KG1 (cell line): Measurements from ENCODE around the gene GSTM1.
"Not testable (repeated sequence)": the region's sequence is repeated elsewhere in the genome, so short reads cannot be mapped to it uniquely, and the experiment has no call there.

Experiments
- DNase-seq: peaks from one replicate; lab custom pipeline; 2025; lab: John Stamatoyannopoulos, UW

GSTM1 gene

DNA sequence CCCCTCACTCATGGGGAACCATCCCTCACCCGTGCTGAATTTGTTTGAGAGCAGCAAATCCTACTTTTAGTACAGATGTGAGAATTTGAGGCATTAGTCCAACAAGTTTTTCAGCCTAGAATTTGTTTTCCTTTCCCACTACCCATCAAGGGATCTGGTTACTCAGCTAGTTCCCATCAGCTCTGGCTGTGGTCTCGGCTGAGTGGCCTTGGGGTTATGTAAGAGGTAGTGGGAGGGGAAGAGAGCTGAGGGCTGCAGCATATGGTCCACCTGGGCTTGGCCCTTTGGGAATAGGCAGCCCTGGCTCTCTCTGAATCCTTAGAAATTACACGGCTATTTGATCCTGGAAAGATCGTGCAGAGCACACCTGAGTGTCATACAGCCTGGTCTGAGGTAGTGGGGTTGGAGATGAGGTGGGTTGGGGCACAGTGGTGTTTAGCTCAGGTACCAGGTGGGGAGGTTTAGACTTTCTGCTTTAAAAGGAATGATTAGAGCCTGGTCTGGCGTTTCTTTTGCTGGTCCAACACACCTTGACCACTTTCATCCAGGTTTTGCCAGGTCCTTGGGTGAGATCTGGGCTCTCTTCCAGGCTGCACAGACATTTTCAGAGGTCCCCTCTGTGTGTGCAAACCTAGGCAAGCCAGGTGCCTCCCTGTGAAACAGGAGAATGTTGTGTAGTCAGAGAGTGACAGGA is 27.5 kb upstream of the GSTM1 start:
- no peak for DNase-seq

DNA sequence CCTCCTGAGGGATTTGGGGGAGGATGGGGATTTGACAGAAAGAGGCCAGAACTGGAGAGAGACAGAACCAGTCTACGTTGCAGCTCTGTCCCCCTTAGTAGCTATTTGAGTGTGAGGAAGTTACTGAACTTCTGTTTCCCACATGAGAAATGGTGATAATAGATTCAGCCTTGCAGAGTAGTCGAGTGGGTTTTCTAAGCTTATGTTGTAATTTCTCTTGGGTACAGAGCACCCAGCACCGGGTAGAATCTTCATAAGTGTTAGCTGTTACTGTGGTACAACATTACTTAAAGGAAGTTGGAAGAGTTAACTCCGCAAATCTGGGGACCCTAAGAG is 27.0 kb upstream of the GSTM1 start:
- DNase-seq, result not testable (repeated sequence)

DNA sequence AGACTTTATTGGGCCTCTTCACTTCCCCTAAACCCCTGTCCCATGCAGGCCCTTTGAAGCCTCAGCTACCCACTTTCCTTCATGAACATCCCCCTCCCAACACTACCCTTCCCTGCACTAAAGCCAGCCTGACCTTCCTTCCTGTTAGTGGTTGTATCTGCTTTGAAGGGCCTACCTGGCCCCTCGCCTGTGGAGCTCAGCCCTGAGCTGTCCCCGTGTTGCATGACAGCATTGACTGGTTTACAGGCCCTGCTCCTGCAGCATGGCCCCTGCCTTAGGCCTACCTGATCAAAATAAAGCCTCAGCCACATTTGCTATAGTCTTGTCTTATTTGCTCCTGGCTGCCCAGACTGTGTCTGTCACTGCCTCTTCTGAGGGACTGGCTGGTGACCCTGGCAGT is 26.2 kb upstream of the GSTM1 start:
- DNase-seq, result no peak

DNA sequence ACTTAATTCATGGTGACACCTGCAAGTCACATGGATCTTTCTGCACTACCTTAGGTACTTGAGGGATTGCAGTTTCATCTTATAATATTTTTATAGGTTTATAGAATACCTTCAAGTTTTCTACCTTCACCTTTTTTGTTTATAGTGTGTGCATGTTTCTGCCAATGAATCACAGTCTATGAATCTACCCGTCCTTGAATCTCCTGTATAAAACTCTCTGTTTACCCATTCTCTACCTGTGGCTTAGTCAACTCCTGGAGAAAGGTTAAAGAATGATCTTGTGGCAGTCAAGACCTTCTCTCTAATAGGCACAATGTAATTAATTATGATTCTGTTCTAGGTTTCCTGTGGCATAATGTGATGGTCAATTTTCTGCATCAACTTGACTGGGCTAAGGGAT is 22.9 kb upstream of the GSTM1 start:
- DNase-seq, result no peak

DNA sequence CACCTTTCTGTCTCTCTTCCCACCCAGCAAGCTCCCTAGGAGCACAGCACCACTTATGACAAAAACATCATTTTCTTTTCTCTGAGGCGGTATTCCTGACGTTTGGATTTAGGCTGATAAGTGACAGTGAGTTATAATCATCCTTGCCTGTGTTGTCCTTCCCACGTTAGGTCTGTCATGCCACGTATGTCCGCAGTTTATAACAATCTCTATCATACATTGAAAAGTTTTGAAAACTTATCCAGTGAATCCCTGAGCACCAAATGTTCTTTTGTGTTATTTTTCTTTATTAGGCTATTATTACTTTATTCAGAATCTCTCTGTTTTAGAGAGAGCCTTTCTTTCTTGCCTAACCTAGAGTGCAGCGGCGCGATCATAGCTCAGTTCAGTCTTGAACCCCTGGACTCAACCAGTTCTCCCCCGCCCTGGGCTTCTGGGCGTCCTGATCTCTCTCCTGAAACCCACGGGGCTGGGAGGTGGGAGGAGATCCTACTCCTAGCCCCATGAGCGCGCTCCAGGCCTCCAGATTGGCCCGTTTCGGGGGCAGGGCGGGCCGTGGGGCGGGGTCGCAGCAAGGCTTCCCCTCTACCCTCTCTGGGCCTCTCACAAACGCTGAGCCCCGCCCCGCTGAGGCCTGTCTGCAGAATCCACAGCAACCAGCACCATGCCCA is 20.0 kb upstream of the GSTM1 start, which contains the start of gene GSTM2:
TSS of gene GSTM2 (plus strand) at position 606 of the 671 bp plus-strand sequence. CDS start at position 665, 59 bp downstream.
- DNase-seq, result no peak

DNA sequence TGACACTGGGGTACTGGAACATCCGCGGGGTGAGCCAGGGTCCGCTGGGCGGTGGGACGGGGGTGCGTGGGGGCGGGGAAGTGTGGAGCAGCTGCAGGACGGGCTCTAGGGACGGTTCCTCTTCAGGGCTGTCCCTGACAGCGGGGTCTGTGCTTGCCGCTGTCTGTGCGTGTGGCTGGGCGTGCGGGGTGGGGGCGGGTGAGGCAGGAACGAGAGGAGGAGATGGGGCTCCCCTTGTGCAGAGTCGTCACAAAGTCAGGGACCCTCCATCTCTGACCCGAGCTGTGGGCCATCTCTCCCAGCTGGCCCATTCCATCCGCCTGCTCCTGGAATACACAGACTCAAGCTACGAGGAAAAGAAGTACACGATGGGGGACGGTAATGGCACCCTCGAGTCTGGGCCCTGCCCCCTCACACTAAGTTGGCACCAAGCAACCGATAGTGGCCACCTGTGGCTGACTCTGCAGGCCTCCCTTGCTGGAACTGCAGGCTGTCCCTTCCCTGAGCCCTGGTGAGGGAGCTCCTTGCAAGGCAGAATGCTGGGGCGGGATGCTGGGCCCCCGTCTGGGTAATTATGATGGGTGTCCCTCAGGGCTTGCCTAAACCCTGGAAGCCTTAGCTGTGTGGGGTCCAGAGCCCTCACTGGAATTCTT is 19.4 kb upstream of the GSTM1 start:
- DNase-seq, result no peak

DNA sequence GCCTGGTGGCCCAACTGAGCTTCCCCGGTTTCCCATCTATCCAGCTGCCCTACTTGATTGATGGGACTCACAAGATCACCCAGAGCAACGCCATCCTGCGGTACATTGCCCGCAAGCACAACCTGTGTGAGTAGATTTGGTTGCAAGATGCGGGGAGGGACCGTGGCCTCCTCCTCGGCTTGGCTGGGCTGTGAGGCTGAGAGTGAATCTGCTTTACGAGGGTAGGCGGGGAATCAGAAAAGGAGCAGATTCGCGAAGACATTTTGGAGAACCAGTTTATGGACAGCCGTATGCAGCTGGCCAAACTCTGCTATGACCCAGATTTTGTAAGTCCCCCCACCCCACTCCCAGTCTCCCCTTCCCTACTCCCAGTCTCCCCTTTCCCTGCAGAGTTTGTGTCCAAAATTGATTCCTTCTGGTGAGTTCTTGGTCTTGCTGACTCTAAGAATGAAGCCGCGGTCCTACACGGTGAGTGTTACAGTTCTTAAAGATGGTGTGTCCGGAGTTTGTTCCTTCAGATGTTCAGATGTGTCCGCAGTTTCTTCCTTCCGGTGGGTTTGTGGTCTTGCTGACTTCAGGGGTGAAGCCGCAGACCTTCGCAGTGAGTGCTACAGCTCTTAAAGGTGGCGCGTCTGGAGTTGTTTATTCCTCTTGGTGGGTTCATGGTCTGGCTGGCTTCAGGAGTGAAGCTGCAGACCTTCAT is 18.2 kb upstream of the GSTM1 start:
- DNase-seq, result peak; percentile 93

DNA sequence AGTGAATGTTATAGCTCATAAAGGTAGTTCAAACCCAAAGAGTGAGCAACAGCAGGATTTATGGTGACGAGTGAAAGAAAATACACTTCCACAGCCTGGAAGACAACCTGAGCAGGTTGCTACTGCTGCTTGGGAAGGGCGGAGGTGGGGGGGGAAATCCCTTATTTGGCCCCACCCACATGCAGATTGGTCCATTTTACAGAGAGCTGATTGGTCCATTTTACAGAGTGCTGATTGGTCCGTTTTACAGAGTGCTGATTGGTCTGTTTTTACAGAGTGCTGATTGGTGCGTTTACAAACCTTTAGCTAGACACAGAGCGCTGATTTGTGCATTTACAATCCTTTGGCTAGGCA is 17.7 kb upstream of the GSTM1 start:
- not testable (repeated sequence) for DNase-seq

DNA sequence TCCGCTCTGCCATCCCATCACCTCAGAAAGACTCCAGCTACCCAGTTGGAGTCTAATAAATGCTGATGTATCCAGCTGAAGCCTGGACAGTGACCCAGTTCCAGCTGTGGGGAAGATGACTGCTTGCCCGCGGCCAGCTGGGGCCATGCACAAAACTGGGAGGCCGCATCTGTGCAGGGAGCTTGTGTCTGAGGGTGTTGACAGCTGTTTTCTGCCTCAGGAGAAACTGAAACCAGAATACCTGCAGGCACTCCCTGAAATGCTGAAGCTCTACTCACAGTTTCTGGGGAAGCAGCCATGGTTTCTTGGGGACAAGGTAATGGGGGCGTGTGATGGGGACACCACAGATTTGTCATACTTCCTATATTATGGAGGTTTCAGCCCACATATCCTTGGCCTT is 16.6 kb upstream of the GSTM1 start:
- no peak for DNase-seq

DNA sequence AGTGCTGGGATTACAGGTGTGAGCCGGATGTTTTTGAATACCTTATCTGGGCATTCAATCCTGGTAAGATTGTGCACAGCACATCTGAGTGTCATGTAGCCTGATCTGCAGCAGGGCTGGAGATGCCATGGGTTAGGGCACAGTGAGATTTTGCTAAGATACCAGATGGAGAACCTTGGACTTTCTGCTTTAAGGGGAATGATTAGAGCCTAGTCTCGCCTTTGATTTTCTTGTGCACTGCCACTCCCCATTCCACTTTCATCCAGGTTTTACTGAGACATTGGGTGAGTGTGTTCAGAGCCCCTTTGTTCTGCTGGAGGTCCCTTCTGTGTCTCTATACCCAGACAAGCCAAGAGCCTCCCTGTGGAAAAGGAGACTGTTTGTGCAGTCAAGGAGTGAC is 13.8 kb upstream of the GSTM1 start:
- not testable (repeated sequence) for DNase-seq

DNA sequence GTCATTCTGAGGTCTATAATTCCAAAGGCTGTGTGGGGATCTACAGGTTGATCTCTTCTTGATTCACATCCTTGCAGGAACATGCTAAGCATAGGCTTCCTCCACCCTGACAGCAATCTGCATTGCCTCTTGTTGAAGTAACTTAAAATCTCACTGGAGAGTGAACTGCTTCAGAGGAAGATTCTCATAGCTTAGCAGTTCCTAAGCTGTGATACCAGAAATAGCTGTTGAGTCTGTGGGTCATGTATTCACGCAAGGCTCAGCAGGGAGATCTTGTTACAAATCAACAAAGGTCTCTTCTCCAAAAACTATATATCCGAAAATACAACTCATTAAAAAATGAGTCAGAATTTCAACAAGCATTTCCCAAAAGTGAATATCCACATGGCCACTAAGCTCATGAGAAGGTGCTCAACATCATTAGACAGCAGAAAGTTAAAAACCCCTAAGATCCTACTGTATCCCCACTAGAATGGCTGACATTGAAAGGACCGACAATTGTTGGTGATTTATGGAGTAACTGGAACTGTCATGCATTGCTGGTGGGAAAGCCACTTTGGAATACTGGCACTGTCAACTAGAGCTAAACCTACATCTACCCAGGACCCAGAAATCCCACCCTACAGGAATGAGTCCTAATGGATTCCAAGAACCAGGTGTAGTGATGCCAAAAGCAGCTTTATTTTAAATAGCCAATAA is 10.8 kb upstream of the GSTM1 start:
- DNase-seq, result not testable (repeated sequence)

DNA sequence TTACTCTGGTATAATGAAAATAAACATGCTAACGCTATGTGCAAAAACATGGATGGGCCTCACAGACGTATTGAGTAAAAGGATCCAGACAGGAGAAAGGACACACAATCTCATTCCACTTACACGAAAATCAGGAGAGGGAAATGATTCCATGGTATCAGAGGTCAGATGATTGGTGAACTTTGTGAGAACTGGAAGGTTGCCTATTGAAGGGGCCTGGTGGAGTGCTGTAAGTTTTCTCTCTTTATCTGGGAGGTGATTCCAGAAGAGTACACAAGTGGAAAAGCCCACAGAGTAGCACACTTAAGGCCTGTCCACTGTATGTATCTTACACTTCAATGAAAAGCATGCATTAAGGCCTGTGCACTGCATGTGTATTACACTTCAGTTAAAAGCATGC is 10.2 kb upstream of the GSTM1 start:
- DNase-seq, result no peak

DNA sequence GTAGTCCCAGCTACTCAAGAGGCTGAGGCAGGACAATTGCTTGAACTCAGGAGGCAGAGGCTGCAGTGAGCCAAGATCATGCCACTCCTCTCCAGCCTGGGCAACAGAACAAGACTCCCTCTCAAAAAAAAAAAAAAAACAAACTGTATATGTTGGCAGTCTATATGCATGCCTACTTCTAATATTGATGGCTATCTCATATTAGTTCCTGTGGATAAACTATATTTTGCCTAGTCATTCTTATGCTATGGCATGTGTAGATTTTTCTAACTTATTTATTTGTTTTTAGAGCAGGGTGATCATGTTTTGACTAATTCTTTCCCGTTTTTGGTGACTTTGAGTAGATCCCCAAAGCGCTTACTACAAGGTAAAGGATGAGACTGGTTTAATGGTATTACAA is 9.0 kb upstream of the GSTM1 start:
- DNase-seq, result not testable (repeated sequence)

DNA sequence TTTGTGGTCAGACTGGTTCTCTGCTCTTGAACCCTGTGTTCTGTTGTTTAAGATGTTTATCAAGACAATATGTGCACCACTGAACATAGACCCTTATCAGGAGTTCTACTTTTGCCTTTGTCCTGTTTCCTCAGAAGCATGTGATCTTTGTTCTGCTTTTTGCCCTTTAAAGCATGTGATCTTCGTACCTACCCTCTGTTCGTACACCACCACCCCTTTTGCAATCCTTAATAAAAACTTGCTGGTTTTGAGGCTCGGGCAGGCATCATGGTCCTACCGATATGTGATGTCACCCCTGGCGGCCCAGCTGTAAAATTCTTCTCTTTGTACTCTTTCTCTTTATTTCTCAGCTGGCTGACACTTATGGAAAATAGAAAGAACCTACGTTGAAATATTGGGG is 2.8 kb upstream of the GSTM1 start:
- not testable (repeated sequence) for DNase-seq

DNA sequence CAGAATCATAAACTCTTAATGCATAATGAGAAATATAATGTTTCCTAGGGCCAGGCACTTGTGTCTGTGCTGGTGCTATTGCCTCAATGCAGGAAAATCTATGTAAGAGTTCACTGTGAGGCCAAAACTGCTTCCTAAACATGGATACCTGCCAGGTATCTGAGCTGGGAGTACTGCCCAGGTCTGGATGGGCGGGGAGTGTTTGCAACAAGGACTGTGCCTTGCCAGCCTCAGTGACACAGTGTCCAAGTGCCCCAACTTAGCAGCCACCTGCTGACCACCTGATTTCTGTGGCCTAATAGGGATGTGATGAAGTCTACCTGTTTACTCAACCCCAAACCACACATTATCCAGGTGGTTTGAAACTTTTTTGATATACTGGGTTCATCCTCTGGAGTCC is 2.2 kb upstream of the GSTM1 start:
- not testable (repeated sequence) for DNase-seq

DNA sequence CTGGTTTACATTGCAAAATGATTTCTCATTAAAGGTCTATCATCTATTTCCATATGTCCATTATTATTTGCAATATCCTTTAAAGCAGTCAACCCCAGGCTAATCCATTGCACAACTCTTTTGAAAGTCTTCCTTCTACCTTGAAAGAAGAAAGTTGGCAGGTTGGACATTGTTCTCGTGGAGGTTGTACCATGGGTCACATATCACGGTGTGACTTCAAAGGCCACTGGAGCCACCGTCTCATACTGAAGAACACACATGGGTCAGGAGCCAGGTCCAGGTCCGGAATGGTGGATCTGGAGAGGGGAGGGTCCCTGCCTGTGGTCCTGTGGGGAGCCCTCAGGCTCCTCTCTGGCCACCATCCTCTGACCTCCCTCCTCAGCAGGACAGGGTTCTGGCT is 1.7 kb upstream of the GSTM1 start:
- not testable (repeated sequence) for DNase-seq

DNA sequence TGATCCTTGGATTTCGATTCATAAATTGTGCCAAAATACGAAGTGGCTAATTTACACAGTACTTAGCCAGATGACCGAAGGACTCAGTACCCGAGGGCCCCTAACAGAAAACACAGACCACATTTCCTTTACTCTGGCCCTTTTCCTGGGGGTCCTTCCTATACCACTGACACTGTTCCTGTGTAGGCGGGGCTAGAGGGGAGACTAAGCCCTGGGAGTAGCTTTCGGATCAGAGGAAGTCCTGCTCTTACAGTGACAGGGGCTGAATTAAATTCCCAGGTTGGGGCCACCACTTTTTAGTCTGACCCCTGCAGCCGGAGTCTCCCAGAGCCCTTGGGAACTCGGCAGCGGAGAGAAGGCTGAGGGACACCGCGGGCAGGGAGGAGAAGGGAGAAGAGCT is 508 bp upstream of the GSTM1 start:
- not testable (repeated sequence) for DNase-seq

DNA sequence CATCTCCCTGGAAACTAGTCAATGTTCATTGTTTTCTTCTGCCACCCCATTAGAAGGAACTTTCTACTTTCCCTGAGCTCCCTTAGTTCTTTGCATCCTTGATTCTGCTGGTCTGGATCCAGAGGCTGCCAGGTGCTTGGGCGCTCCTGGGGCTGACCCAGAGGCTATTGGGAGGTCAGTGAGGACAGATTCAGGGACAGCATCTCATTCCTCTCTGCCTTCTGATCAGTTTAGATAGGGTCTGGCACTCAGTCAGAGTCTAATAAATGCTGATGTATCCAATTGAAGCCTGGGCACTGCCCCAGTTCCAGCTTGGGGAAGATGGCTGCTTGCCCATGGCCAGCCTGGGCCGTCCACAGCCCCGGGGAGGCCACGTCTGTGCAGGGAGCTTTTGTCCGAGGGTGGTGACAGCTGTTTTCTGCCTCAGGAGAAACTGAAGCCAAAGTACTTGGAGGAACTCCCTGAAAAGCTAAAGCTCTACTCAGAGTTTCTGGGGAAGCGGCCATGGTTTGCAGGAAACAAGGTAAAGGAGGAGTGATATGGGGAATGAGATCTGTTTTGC is 2.3 kb downstream of the GSTM1 start:
- no peak for DNase-seq

DNA sequence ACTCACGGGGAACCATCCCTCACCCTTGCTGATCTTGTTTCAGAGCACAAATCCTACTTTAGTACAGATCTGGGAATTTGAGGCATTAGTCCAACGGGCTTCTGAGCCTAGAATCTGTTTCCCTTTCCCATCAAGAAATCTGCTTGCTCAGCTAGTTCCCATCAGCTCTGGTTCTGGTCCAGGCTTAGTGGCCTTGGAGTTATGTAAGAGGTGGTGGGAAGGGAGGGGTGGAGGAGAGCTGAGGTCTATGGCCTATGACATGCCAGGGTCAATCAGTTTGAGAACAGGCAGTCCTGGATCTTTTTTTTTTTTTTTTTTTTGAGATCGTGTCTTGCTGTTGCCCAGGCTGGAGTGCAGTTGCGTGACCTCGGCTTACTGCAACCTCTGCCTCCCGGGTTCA is 4.1 kb downstream of the GSTM1 start:
- no peak for DNase-seq

DNA sequence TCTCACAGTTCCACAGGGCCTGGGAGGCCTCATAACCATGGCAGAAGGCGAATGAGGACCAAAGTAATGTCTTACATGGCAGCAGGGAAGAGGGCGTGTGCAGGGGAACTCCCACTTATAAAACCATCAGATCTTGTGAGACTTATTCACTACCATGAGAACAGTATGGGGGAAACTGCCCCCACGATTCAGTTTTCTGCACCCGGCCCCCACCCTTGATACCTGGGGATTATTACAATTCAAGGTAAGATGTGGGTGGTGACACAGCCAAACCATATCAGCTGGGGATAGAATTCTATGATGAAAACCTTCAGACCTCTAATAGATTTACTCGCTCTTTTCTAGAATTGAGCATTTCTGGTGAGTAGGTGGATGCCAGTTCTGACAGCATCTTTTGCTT is 6.8 kb downstream of the GSTM1 start:
- not testable (repeated sequence) for DNase-seq

DNA sequence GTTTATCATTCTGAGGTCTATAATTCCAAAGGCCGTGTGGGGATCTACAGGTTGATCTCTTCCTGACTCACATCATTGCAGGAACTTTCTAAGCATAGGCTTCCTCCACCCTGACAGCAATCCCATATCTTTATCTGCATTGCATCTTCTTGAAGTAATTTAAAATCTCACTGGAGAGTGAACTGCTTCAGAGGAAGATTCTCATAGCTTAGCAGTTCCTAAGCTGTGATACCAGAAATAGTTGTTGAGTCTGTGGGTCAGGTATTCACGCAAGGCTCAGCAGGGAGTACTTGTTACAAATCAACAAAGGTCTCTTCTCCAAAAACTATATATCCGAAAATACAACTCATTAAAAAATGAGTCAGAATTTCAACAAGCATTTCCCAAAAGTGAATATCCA is 7.5 kb downstream of the GSTM1 start:
- not testable (repeated sequence) for DNase-seq

DNA sequence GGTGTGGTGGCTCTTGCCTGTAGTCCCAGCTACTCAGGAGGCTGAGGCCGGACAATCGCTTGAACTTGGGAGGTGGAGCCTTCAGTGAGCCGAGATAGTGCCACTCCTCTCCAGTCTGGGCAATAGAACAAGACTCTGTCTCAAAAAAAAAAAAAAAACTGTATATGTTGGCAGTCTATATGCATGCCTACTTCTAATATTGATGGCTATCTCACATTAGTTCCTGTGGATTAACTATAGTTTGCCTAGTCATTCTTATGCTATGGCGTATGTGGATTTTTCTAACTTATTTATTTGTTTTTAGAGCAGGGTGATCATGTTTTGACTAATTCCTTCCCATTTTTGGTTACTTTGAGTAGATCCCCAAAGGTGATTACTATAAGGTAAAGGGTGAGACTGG is 9.4 kb downstream of the GSTM1 start:
- no peak for DNase-seq
